Upper lobe of left lung (tissue), 4 donors: ENCODE results near the gene MTCL1.

Experiments used
- POLR2AphosphoS5 ChIP-seq, 2 donors: sonication (generic); formaldehyde crosslinking; IDR thresholded peaks; one replicate each; pipeline ENCODE4 v1.5.1; 2017; ENCODE audit warnings: antibody characterized with exemption in 2 of 2
- TF ChIP-seq, protein P1 (sequence below), 6 experiments: fragments of 450-650 bp in 4 of 6; fragments of 200-600 bp in 2 of 6; sonication (generic) in 2 of 6; IDR thresholded peaks; one replicate each; pipeline ENCODE4 v1.5.1; 2016 to 2019; ENCODE audit warnings: antibody characterized with exemption in 6 of 6

DNA sequence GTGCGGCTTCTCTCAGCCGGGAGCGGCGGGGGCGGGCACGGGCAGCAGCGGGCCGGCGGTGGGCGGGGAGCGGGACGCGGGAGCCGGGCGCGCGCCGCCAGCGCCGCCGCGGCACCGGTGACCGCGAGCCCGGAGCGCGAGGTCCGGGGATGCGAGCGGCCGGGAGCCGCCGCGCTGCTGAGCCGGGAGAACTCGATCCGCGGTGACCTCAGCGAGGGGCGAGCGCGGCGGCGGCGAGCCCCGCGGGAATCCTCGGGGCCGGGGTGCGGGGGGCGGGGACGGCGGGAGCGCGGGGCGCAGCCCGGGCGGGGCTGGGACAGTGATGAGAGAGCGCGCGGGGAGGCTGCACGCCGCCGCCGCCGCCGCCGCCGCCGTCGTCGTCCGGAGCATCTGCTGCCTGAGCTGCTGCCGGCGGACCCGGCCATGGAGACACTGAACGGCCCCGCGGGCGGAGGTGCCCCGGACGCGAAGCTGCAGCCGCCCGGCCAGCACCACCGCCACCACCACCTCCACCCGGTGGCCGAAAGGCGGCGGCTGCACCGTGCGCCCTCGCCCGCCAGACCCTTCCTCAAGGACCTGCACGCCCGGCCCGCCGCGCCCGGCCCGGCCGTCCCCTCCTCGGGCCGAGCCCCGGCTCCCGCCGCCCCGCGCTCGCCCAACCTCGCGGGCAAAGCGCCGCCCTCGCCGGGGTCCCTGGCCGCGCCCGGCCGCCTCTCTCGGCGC lies at the start of gene MTCL1:
- TF ChIP-seq, protein P1, sequence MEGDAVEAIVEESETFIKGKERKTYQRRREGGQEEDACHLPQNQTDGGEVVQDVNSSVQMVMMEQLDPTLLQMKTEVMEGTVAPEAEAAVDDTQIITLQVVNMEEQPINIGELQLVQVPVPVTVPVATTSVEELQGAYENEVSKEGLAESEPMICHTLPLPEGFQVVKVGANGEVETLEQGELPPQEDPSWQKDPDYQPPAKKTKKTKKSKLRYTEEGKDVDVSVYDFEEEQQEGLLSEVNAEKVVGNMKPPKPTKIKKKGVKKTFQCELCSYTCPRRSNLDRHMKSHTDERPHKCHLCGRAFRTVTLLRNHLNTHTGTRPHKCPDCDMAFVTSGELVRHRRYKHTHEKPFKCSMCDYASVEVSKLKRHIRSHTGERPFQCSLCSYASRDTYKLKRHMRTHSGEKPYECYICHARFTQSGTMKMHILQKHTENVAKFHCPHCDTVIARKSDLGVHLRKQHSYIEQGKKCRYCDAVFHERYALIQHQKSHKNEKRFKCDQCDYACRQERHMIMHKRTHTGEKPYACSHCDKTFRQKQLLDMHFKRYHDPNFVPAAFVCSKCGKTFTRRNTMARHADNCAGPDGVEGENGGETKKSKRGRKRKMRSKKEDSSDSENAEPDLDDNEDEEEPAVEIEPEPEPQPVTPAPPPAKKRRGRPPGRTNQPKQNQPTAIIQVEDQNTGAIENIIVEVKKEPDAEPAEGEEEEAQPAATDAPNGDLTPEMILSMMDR (IDR thresholded peaks at IDR 0.05): peak in 2 of 6 experiments; percentile 27 to 29
- TF ChIP-seq POLR2AphosphoS5 (IDR thresholded peaks at IDR 0.05): no peak
